SU-DHL-6 (cell line): ENCODE data around the gene RORC.

Experiments
- CTCF ChIP-seq: fragments of 200-600 bp; sonication (generic); IDR thresholded peaks from one replicate; pipeline ENCODE4 v1.5.1; 2017; ENCODE audit warnings: antibody characterized with exemption, mild to moderate bottlenecking, low read length, moderate library complexity; ENCODE audit not compliant: insufficient read depth, poor library complexity, severe bottlenecking
- EZH2phosphoT487 ChIP-seq: fragments of 200-600 bp; sonication (generic), shearing (Covaris generic); conservative IDR thresholded peaks from 2 replicates; pipeline ENCODE4 v1.6.1; 2018; ENCODE audit warnings: mild to moderate bottlenecking, antibody characterized with exemption, low read length, moderate library complexity, mixed read lengths

GRCh38 chr1:151759241-151759640 is 72.4 kb downstream of the RORC start:
- TF ChIP-seq CTCF = no peak
- TF ChIP-seq EZH2phosphoT487 = no peak
